Measurements from ENCODE around the gene PPP1R1C.
"Not testable (repeated sequence)": the region's sequence is repeated elsewhere in the genome, so short reads cannot be mapped to it uniquely, and the experiment has no call there.

The PPP1R1C gene

GRCh38 chr2:182015334-182016109, 29.9 kb downstream of the PPP1R1C start:
- DNase-seq: no peak

GRCh38 chr2:182018218-182018617, 32.6 kb downstream of the PPP1R1C start:
- no peak for DNase-seq

- DNase-seq: no peak
Observed at GRCh38 chr2:182019731-182020130, 34.1 kb downstream of the PPP1R1C start.

GRCh38 chr2:182020286-182021070, 34.8 kb downstream of the PPP1R1C start:
- no peak for DNase-seq

GRCh38 chr2:182023235-182023634, 37.6 kb downstream of the PPP1R1C start:
- no peak for DNase-seq

GRCh38 chr2:182030875-182031274, 45.2 kb downstream of the PPP1R1C start:
- DNase-seq: not testable (repeated sequence)

- DNase-seq: no peak
Observed at GRCh38 chr2:182031956-182032355, 46.3 kb downstream of the PPP1R1C start.

- DNase-seq: no peak
Observed at GRCh38 chr2:182033449-182033848, 47.8 kb downstream of the PPP1R1C start.

- no peak for DNase-seq
Observed at GRCh38 chr2:182038576-182038975, 52.9 kb downstream of the PPP1R1C start.

- DNase-seq: no peak
Observed at GRCh38 chr2:182043021-182043420, 57.4 kb downstream of the PPP1R1C start.

- no peak for DNase-seq
Observed at GRCh38 chr2:182043861-182044260, 58.2 kb downstream of the PPP1R1C start.

- no peak for DNase-seq
Observed at GRCh38 chr2:182047544-182047943, 61.9 kb downstream of the PPP1R1C start.

- DNase-seq: no peak
Observed at GRCh38 chr2:182048088-182048487, 62.4 kb downstream of the PPP1R1C start.

- DNase-seq: no peak
Observed at GRCh38 chr2:182048621-182049020, 63.0 kb downstream of the PPP1R1C start.

GRCh38 chr2:182049372-182050148, 63.9 kb downstream of the PPP1R1C start:
- no peak for DNase-seq

GRCh38 chr2:182050333-182051135, 64.9 kb downstream of the PPP1R1C start:
- DNase-seq: no peak

- no peak for DNase-seq
Observed at GRCh38 chr2:182055993-182056392, 70.3 kb downstream of the PPP1R1C start.

GRCh38 chr2:182057002-182057401, 71.3 kb downstream of the PPP1R1C start:
- no peak for DNase-seq

- no peak for DNase-seq
Observed at GRCh38 chr2:182058056-182058455, 72.4 kb downstream of the PPP1R1C start.

- no peak for DNase-seq
Observed at GRCh38 chr2:182061739-182062138, 76.1 kb downstream of the PPP1R1C start.

GRCh38 chr2:182062329-182062972, 76.8 kb downstream of the PPP1R1C start:
- DNase-seq: no peak
